Mammary epithelial cell (primary cell): ENCODE results near the gene PNMA6E.

Experiments used
- EZH2 ChIP-seq: IDR thresholded peaks from 2 replicates; pipeline ENCODE4 v1.6.1; 2012; ENCODE audit warnings: low read length, inconsistent platforms, borderline replicate concordance
- TF ChIP-seq, protein P1 (sequence below), 2 donors: IDR thresholded peaks in 1 of 2; conservative IDR thresholded peaks in 1 of 2; 2 replicates each; pipeline ENCODE4 v1.5.1; 2011 to 2012; ENCODE audit warnings: inconsistent platforms in 2 of 2, low read length in 2 of 2, mild to moderate bottlenecking in 2 of 2, control low read depth in 1 of 2, low read depth in 1 of 2; ENCODE audit not compliant: insufficient read depth in 1 of 2; ENCODE audit errors: extremely low read depth in 1 of 2

DNA sequence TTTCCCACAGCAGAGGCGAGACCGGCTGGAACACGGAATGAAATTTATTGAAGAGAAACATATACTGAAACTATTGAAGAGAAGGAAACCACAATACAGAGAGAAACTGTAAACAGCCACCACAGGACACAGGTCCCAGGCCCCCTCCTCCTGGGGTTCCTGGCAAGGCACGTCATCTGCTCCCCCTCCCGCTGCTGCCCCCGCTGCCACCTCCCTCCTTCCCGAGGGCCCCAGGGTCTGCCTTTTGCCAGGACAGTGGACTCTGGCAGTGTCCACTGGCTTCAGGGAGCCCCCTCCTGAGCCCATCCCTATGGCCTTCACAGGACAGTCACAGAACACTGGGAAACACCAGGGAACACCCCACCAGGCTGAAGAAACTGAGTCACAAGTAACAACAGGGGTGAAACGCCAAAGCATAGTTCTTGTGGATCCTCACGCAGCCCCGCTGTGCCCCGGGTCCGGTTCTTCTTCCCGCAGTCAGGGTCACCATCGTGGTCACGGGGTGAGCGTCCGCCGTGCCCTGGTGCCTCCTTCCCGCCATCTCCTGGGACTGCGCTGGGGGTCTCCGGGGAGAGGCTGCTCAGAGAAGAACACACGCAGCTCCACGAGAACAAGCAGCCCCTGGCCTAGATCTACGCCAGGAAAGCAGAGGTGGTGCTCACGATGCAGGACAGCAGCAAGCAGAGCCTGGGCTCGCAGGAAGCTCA is 5.4 kb downstream of the PNMA6E start:
- TF ChIP-seq, protein P1, sequence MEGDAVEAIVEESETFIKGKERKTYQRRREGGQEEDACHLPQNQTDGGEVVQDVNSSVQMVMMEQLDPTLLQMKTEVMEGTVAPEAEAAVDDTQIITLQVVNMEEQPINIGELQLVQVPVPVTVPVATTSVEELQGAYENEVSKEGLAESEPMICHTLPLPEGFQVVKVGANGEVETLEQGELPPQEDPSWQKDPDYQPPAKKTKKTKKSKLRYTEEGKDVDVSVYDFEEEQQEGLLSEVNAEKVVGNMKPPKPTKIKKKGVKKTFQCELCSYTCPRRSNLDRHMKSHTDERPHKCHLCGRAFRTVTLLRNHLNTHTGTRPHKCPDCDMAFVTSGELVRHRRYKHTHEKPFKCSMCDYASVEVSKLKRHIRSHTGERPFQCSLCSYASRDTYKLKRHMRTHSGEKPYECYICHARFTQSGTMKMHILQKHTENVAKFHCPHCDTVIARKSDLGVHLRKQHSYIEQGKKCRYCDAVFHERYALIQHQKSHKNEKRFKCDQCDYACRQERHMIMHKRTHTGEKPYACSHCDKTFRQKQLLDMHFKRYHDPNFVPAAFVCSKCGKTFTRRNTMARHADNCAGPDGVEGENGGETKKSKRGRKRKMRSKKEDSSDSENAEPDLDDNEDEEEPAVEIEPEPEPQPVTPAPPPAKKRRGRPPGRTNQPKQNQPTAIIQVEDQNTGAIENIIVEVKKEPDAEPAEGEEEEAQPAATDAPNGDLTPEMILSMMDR (conservative IDR thresholded peaks at IDR 0.05 in 1 of 2, IDR thresholded peaks at IDR 0.05 in 1 of 2; ENCODE audit: extremely low read depth in 1 of 2, insufficient read depth in 1 of 2, low read depth in 1 of 2, low read length in 2 of 2), result no peak
- no peak for TF ChIP-seq EZH2
